HepG2 (cell line): ENCODE measurements around the gene TSC1. TPM values are rescaled to one million over a fixed set of nuclear protein-coding genes. Genes with fewer than 3 reads are reported as not detected.

Experiments used
- ATF2 ChIP-seq: sonication (generic); formaldehyde crosslinking; IDR thresholded peaks from 2 replicates; pipeline ENCODE4 v1.4.0; 2020; ENCODE audit warnings: missing genetic modification reagents
- CBX1 ChIP-seq: IDR thresholded peaks from one replicate; pipeline ENCODE4 v1.6.1; 2016; ENCODE audit warnings: antibody characterized with exemption, low read depth
- ELF1 ChIP-seq: sonication (generic); formaldehyde crosslinking; IDR thresholded peaks from 2 replicates; pipeline ENCODE4 v1.4.0; 2020; ENCODE audit warnings: missing genetic modification reagents
- ETV6 ChIP-seq: sonication (generic); formaldehyde crosslinking; conservative IDR thresholded peaks from 2 replicates; pipeline ENCODE4 v1.4.0; 2020; ENCODE audit warnings: missing genetic modification reagents
- FLYWCH1 ChIP-seq: sonication (generic); formaldehyde crosslinking; IDR thresholded peaks from 2 replicates; pipeline ENCODE4 v1.8.1; 2023; ENCODE audit warnings: mild to moderate bottlenecking, missing genetic modification reagents
- FOXK2 ChIP-seq: fragments of 450-650 bp; IDR thresholded peaks from 2 replicates; pipeline ENCODE4 v1.6.1; 2016
- FOXO1 ChIP-seq: sonication (generic); formaldehyde crosslinking; IDR thresholded peaks from 2 replicates; pipeline ENCODE4 v1.4.0; 2020; ENCODE audit warnings: missing genetic modification reagents
- HOXA3 ChIP-seq: sonication (generic); formaldehyde crosslinking; IDR thresholded peaks from 2 replicates; pipeline ENCODE4 v1.5.0; 2020; ENCODE audit warnings: missing genetic modification reagents
- JARID2 ChIP-seq: sonication (generic); formaldehyde crosslinking; IDR thresholded peaks from 2 replicates; pipeline ENCODE4 v1.8.1; 2023; ENCODE audit warnings: missing genetic modification reagents, inconsistent platforms; ENCODE audit not compliant: insufficient replicate concordance
- JUNB ChIP-seq: sonication (generic); formaldehyde crosslinking; IDR thresholded peaks from 2 replicates; pipeline ENCODE4 v1.8.0; 2022; ENCODE audit warnings: missing genetic modification reagents, mild to moderate bottlenecking, borderline replicate concordance
- KDM5B ChIP-seq: sonication (generic); formaldehyde crosslinking; IDR thresholded peaks from 2 replicates; pipeline ENCODE4 v1.4.0; 2020; ENCODE audit warnings: missing genetic modification reagents, mild to moderate bottlenecking, borderline replicate concordance
- MBNL3 ChIP-seq: fragments of 250-450 bp; sonication (Bioruptor Pico); conservative IDR thresholded peaks from 2 replicates; pipeline ENCODE4 v1.8.0; 2022; ENCODE audit warnings: mild to moderate bottlenecking, inconsistent platforms
- MIER3 ChIP-seq: IDR thresholded peaks from 2 replicates; pipeline ENCODE4 v1.6.1; 2016; ENCODE audit warnings: missing compliant biosample characterization, borderline replicate concordance
- NCOA2 ChIP-seq: sonication (generic); formaldehyde crosslinking; IDR thresholded peaks from 2 replicates; pipeline ENCODE4 v1.8.0; 2022; ENCODE audit warnings: inconsistent platforms
- RBM39 ChIP-seq: fragments of 200-400 bp; formaldehyde crosslinking; IDR thresholded peaks from one replicate; pipeline ENCODE4 v1.6.1; 2018; ENCODE audit warnings: antibody characterized with exemption, mild to moderate bottlenecking, low read depth, low read length; ENCODE audit not compliant: poor library complexity, severe bottlenecking
- RXRA ChIP-seq: sonication (generic); formaldehyde crosslinking; IDR thresholded peaks from 2 replicates; pipeline ENCODE4 v1.5.1; 2020; ENCODE audit warnings: missing genetic modification reagents
- SALL2 ChIP-seq: sonication (generic); formaldehyde crosslinking; IDR thresholded peaks from 2 replicates; pipeline ENCODE4 v1.8.1; 2023; ENCODE audit warnings: mild to moderate bottlenecking, missing genetic modification reagents, inconsistent platforms
- SKI ChIP-seq: fragments of 450-650 bp; IDR thresholded peaks from one replicate; pipeline ENCODE4 v1.6.1; 2018; ENCODE audit warnings: mild to moderate bottlenecking; ENCODE audit not compliant: partially characterized antibody
- ZFP41 ChIP-seq: sonication (generic); formaldehyde crosslinking; IDR thresholded peaks from 2 replicates; pipeline ENCODE4 v1.4.0; 2020; ENCODE audit warnings: mild to moderate bottlenecking, missing genetic modification reagents, borderline replicate concordance
- ZFY ChIP-seq: sonication (generic); formaldehyde crosslinking; IDR thresholded peaks from 2 replicates; pipeline ENCODE4 v1.4.0; 2020; ENCODE audit warnings: missing genetic modification reagents
- ZNF136 ChIP-seq: sonication (generic); formaldehyde crosslinking; IDR thresholded peaks from 2 replicates; pipeline ENCODE4 v1.8.1; 2022; ENCODE audit warnings: low read depth, mild to moderate bottlenecking, moderate library complexity, missing genetic modification reagents
- ZNF180 ChIP-seq: sonication (generic); formaldehyde crosslinking; IDR thresholded peaks from 2 replicates; pipeline ENCODE4 v1.4.0; 2020; ENCODE audit warnings: low read depth, missing genetic modification reagents, borderline replicate concordance
- ZNF451 ChIP-seq: sonication (generic); formaldehyde crosslinking; IDR thresholded peaks from 2 replicates; pipeline ENCODE4 v1.5.0; 2020; ENCODE audit warnings: mild to moderate bottlenecking, missing genetic modification reagents
- ZNF546 ChIP-seq: sonication (generic); formaldehyde crosslinking; conservative IDR thresholded peaks from 2 replicates; pipeline ENCODE4 v1.8.1; 2023; ENCODE audit warnings: mild to moderate bottlenecking, missing genetic modification reagents
- ZNF660 ChIP-seq: sonication (generic); formaldehyde crosslinking; IDR thresholded peaks from 2 replicates; pipeline ENCODE4 v1.5.1; 2020; ENCODE audit warnings: mild to moderate bottlenecking, low read depth, missing genetic modification reagents, borderline replicate concordance
- ZNF674 ChIP-seq: sonication (generic); formaldehyde crosslinking; IDR thresholded peaks from 2 replicates; pipeline ENCODE4 v1.5.0; 2020; ENCODE audit warnings: low read depth, mild to moderate bottlenecking, missing genetic modification reagents
- ZNF772 ChIP-seq: sonication (generic); formaldehyde crosslinking; IDR thresholded peaks from 2 replicates; pipeline ENCODE4 v1.5.0; 2020; ENCODE audit warnings: mild to moderate bottlenecking, missing genetic modification reagents
- polyA plus RNA-seq, 8 experiments: library from polyadenylated mRNA; depleted of rRNA in 3 of 8; stranded (reverse) in 7 of 8; unstranded in 1 of 8; fragments of >200 nt; fragmentation: Illumina TruSeq in 4 of 8; extraction: Trizol in 4 of 8; gene quantifications; 2 replicates each; pipeline versions ENCODE4 v1.2.1 to v1.2.3, GENCODE V29; 2011 to 2016; ENCODE audit warnings: low read depth in 4 of 8, missing spikeins in 1 of 8, mixed read lengths in 1 of 8; ENCODE audit not compliant: insufficient read depth in 1 of 8
- total RNA-seq, 5 experiments: library from RNA; depleted of rRNA; stranded (reverse); fragments of >200 nt; fragmentation: Illumina TruSeq; extraction: Trizol; gene quantifications; 2 replicates each; pipeline ENCODE4 v1.2.3, GENCODE V29; 2016; ENCODE audit warnings: low read depth in 1 of 5
- TF ChIP-seq, protein P1 (sequence below): sonication (generic); formaldehyde crosslinking; IDR thresholded peaks from 2 replicates; pipeline ENCODE4 v1.4.0; 2020; ENCODE audit warnings: mild to moderate bottlenecking, missing genetic modification reagents

TSC1 gene
- total and polyA plus RNA-seq, 2 of the 13 experiments (the other 11 are each of a cell fraction or from before 2014, with no cell fraction given) = 31.6 to 66.1 TPM

DNA sequence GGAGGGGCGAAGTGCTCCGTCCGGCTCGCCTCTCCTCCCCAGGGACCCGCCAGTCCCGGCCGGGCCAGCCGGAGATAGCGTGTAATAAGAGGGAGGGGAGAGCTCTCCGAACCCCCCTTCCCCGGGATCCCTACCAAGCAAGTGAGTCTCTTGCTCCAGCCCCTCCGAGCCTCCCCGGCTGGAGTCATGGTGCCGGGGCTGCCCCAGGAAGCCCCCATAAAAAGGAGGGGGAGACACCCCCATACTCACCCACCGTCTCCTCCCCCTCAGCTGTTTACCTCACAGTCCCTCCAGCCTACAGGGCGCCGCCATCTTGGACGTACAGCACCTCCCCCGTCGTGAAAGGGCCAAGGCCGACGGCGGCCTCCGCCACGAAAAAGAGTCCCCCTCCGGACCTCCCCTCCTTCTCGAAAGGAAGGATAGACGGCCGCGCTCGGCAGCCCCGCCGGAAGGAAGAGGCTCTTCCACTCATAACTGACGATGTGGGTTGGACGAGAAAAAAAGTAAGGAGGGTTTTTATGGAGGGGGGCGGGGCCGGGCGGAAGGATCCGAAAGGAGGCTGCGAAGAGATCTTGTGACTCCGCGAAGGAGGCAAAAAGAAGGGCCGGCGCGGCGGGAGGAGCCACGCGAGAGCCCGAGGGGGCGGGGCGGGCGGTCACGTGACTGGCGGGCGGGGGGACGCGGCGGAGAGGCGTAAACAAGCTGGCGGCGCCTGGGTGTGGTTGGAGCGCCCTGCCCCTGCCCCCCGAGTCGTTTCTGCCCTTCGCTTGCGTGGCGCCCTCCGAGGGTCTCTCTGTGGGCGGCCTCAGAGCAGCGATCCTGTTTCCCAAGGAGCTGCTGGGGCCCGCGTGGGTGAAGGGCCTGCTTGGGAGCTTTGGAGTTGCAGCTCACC lies at the start of gene TSC1 (continued):
- TF ChIP-seq CBX1 (no peak), NCOA2 (CRISPR knock-in tag) (peak; percentile 47; the same call in 1 of the 2 replicates), MBNL3 (CRISPR knock-in tag) (no peak), RBM39 (peak; percentile 96), ZNF674 (CRISPR knock-in tag) (no peak), ZNF546 (CRISPR knock-in tag) (0 out of 2 replicates have a peak, but pooled peaks have one; percentile 53), FLYWCH1 (CRISPR knock-in tag) (no peak), MIER3 (no peak; the same call in 1 of the 2 replicates), ELF1 (CRISPR knock-in tag) (peak; percentile 51), ZNF180 (no peak), ZFY (CRISPR knock-in tag) (peak; percentile 64), ZFP41 (CRISPR knock-in tag) (no peak), SALL2 (CRISPR knock-in tag) (no peak; the same call in 1 of the 2 replicates), ZNF136 (CRISPR knock-in tag) (0 out of 2 replicates have a peak, but pooled peaks have one; percentile 80), JARID2 (CRISPR knock-in tag) (peak; percentile 18), ZNF660 (CRISPR knock-in tag) (no peak), SKI (peak; percentile 79), ZNF451 (CRISPR knock-in tag) (no peak), JUNB (CRISPR knock-in tag) (no peak), FOXO1 (CRISPR knock-in tag) (peak; percentile 82), ZNF772 (CRISPR knock-in tag) (peak; percentile 79), ATF2 (CRISPR knock-in tag) (peak; percentile 36; the same call in 1 of the 2 replicates), KDM5B (CRISPR knock-in tag) (peak; percentile 81; the same call in 1 of the 2 replicates), RXRA (CRISPR knock-in tag) (peak; percentile 47; the same call in 1 of the 2 replicates), ETV6 (CRISPR knock-in tag) (peak; percentile 73), FOXK2 (0 out of 2 replicates have a peak, but pooled peaks have one; percentile 23), HOXA3 (peak; percentile 88)
- TF ChIP-seq, protein P1, sequence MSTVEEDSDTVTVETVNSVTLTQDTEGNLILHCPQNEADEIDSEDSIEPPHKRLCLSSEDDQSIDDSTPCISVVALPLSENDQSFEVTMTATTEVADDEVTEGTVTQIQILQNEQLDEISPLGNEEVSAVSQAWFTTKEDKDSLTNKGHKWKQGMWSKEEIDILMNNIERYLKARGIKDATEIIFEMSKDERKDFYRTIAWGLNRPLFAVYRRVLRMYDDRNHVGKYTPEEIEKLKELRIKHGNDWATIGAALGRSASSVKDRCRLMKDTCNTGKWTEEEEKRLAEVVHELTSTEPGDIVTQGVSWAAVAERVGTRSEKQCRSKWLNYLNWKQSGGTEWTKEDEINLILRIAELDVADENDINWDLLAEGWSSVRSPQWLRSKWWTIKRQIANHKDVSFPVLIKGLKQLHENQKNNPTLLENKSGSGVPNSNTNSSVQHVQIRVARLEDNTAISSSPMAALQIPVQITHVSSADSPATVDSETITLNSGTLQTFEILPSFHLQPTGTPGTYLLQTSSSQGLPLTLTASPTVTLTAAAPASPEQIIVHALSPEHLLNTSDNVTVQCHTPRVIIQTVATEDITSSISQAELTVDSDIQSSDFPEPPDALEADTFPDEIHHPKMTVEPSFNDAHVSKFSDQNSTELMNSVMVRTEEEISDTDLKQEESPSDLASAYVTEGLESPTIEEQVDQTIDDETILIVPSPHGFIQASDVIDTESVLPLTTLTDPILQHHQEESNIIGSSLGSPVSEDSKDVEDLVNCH (CRISPR knock-in tag) = no peak
